ENCODE data around the gene RANBP3L.

RANBP3L gene

DNA sequence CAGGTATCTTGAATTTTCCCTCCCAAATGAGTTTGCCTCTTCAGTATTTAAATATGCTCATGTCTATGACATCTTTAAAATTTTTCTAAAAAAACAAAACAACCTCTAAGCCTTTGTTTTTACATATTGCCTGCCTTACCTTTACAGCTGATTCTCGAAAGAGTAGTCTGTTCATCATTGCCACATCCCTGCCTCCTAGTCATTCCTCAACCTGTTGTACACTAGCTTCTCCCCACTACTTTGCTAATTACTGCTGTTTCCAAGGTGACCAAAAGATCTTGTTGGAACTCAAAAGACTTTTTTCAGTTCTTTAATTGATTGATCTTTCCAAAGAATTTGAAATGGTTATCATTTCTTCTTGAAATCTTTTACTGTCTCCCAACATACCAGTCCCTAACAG is 58.0 kb downstream of the RANBP3L start:
- DNase-seq (ENCODE audit: low read depth), result no peak

GRCh38 chr5:36242534-36243485 is 58.9 kb downstream of the RANBP3L start:
- DNase-seq (ENCODE audit: low read depth), result no peak

GRCh38 chr5:36241631-36242533 is 59.8 kb downstream of the RANBP3L start, which contains the start of gene NADK2:
TSS of gene NADK2 (minus strand) at chr5:36241925. CDS start at chr5:36241798, 127 bp downstream.
- DNase-seq (ENCODE audit: low read depth), result peak; percentile 85

DNA sequence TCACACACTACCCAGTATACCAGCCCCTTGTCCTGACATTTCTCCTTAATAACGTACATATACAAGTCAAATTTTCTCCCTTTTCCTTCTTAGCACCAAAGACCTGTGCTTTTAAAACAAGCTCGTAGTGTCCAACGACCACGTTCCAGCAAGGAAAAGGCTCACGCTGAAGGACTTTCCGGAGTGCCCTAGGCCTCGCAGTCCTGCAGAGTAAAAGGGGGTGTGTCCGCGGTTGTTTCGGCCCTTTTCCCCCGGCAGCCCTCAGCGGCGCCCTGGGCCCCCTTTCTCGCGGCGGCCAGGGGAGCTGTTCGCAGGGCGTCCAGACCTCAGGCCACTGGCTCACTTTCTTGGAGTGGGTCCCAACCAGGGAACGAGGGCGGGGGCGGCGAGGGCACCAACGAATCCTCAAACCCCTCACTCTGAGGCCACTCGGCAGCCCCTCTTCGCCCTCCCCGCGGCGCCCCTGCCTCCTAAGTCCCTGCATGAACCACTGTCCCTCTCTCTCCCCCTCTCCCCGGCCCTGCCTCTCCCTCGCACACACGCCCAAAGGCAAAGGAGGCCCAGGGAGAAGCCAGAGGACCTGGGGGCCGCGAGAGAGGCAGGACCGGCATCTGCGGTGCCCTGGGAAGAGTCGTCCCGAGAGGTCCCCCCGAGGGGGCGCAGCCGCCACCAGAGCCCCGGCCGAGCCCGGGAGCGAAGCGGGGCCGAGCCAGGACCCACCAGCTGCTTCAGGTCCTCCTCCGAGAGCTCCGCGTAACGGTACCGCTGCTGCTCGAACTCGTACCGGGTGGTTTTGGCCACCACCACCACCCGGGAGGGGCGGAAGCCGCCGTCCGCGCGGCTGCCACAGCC is 60.7 kb downstream of the RANBP3L start:
- peak; percentile 35 for DNase-seq (ENCODE audit: low read depth)

DNA sequence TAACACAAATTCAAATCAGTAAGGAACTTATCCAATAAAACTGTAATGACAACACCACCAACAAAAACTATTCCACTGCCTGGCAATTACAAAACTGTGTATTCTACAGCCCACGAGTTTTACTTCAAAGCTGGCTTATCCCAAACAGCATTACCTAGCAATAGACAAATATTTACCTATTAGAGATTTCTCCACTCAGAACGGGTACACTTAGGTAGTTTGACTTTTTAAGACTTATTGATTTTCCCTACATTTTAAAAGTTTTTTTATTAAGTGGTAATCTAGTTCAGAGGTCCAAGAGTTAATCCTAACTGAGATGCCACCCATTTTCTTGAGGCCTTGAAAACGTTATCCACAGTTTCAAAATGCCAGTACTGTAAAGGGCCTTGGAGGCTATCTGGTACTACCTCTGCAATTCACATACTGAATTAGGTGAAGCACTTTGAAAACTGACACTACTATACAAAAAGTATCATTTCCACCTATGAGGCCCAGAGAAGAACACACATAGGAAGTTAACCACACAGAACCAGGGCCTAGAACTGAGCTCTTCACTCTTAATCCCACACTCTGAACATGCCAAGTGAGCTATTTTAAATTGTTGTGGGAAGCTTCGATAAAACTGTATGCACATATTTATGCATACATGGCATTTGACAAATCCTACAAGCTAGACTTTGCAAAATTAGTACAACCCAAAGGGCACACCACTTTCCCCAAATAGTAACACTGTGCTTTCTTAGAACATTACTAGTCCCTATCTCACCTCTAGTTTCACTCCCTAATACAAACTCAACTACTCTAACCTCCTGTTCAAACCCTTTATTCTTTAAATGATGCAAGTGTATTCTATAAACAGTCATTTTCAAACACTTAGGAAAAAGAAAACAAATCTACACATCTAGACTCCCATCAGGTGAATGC is 62.1 kb downstream of the RANBP3L start:
- DNase-seq (ENCODE audit: low read depth), result no peak

- DNase-seq (ENCODE audit: low read depth), result no peak
These were observed 63.0 kb downstream of the RANBP3L start for GRCh38 chr5:36238502-36239295.

DNA sequence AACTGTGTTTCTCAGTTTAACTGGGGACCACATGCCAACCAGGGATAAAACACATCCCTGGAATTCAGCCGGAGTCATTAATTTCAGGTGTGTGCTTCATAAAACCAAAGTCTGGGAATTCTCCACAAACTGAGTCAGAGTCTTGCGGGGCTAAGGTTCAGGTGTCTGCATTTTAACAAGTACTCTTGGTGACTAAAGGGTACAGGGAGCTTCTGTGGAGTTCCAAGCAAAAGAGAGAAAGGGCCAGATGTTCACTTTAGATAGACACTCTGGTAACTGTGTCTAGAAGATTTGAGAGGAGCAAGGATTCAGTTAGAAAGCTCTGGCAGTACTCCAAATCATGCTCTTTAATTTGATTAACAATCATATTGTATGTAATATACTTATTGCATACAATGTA is 64.0 kb downstream of the RANBP3L start:
- DNase-seq (ENCODE audit: low read depth), result no peak

DNA sequence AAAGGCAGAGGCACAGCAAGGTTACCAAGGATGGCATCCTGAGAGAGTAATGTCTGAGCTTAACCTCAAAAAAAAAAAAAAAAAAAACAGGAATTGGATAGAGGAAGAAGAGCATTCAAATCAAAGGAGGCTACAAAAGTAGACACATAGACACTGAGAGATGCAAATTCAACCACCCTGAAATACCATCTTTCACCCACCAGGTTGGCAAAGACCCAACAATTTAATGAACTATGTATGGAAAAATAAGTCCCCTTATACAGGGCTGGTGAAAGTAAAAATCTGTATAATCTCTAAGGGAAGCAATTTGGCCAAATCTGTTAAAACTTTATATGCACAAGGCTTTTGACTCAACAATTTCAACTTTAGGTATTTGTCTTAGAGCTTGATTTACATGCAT is 64.9 kb downstream of the RANBP3L start:
- no peak for DNase-seq (ENCODE audit: low read depth)

DNA sequence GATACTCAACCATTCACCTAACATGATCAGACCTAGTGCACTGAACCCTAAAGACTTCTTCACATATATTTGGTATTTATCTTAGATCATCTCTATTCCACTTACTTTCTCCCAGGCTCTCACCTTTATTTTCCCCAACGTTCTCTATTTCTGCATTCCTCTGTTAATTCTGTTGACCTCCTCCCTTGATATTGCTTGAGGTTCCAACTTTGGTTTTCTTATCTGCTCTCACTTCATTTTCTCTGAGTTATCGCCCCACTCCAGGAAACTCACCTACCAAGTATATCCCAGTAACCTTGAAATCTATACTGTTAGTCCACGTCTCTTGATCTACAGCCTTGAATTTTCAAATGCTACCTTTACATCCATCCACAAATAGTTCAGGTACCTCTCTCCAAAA is 69.2 kb downstream of the RANBP3L start:
- DNase-seq (ENCODE audit: low read depth), result no peak

DNA sequence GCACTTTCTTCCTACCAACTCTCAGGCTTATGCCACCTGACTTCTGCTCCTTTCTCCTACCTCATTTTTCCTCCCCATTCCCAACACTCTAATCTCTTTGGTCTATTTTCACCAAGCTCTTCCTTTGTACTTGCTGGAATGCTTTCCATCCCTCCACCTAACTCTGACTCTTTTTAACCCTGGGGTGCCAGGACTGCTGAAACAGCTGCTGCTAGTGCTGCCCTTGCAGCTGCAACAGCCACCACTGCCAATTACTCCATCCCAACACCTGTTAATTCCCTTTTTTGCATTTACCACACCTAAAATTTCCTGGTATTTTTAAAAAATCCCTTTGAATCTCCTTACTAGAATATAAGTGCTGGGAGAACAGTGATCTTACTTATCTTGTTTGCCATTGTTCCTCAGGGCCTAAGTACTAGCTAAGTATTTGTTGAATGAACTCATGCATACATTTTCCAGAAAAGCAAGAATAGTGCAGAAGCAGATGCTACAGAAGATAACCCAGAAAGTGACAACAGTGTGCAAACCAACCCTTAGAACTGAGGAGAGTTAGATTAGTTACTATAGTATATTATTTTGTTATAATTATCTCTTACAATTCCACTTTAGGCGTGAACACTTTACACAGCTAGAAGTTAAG is 71.4 kb downstream of the RANBP3L start:
- no peak for DNase-seq (ENCODE audit: low read depth)

GRCh38 chr5:36228505-36228904 is 73.2 kb downstream of the RANBP3L start:
- no peak for DNase-seq (ENCODE audit: low read depth)

GRCh38 chr5:36227046-36227445 is 74.7 kb downstream of the RANBP3L start:
- no peak for DNase-seq (ENCODE audit: low read depth)

GRCh38 chr5:36222620-36223019 is 79.1 kb downstream of the RANBP3L start:
- DNase-seq (ENCODE audit: low read depth), result no peak

DNA sequence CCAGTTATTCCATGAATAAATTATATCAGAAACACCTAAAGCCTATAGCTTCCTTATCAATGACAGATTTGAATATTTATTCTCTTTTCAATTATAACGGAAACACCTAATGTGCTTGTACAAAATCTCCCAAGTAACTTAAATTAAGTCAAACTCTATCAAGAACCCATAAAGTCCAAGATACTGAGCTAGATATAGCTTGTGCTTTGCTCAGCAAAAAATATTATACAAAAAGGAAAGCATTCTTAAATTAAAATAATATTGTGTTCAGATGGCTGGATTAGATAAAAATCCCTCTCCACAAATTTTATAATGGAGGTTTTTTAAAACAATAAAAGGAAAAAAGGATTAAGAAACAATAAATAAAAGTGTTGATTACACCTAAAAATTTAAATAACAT is 83.7 kb downstream of the RANBP3L start:
- DNase-seq (ENCODE audit: low read depth), result no peak

- no peak for DNase-seq (ENCODE audit: low read depth)
These were observed 84.1 kb downstream of the RANBP3L start for GRCh38 chr5:36217567-36217966.

DNA sequence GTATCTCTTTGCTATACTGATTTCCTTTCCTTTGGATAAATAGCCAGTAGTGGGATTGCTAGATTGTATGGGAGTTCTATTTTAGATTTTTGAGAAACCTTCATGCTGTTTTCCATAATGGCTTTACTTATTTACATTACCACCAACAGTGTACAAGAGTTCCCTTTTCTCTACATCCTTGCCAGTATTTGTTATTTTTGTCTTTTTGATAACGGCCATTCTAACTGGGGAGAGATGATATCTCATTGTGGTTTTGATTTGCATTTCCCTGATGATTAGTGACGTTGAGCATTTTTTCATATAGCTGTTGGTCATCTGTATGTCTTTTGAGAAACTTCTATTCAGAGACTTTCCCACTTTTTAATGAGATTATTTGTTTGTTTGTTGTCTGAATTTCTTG is 85.8 kb downstream of the RANBP3L start:
- DNase-seq (ENCODE audit: low read depth), result no peak

DNA sequence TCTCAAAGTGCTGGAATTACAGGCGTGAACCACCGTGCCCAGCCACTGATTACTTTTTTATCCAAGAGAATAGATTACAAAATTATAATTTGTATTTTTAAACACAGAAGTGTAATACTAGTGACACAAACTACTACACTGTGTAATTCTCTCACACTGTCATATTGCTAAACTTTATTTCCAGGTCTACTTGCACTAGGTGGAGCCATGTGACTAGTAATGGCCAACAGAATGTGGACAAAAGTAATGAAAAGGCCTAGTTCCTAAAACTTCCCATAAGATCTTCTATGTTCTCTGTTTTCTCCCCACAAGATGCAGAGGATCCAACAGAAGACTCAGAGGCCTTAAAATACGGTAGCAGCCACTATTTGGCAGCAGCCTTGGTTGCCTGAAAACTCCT is 87.3 kb downstream of the RANBP3L start:
- DNase-seq (ENCODE audit: low read depth), result no peak

GRCh38 chr5:36209664-36210063 is 92.0 kb downstream of the RANBP3L start:
- DNase-seq (ENCODE audit: low read depth), result no peak

GRCh38 chr5:36208786-36209185 is 92.9 kb downstream of the RANBP3L start:
- DNase-seq (ENCODE audit: low read depth), result no peak

Measured in CMK (cell line).